ENCODE data around the gene TMOD2.

DNA sequence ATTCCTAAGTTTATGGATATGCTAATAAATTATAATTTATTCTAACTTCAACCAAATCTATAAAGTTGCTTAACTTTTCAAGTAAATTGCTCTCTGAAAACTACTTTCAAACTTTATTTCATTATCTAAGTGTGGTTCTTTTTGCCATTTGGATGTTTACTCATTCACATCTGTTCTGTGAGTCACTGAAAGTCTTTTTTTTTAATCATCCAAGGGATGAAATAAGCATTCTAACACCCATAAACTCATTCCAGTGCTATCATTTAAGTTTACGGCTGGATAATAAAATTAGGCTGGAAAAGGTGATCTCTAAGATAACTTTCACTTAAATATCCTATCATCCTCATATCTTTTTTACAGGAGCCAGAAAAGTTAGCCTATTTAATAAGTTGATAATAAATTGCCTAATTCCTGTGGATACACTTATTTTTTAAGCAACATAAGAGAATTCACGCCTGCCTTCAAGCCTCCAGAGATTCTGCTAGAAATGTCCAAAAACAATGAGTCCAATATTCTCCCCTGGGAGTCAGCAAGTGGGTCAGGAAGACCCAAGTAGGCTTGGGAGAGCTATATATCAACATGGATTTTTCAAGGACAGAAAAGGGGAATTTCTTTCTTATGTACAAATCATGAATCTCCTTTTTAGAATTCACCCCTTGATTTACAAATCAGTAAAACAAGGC is 44.3 kb upstream of the TMOD2 start:
- TF ChIP-seq EZH2phosphoT487 (IDR thresholded peaks at IDR 0.05; ENCODE audit: borderline replicate concordance) (no peak), SP1 (IDR thresholded peaks at IDR 0.05; ENCODE audit: low read depth) (no peak), POLR2AphosphoS5 (IDR thresholded peaks at IDR 0.05; ENCODE audit: low read depth, low read length) (no peak), POLR2A (IDR thresholded peaks at IDR 0.05; ENCODE audit: borderline replicate concordance, extremely low read depth, insufficient read depth, insufficient read length) (no peak), RAD21 (IDR thresholded peaks at IDR 0.05; ENCODE audit: low read depth) (no peak), SIN3A (IDR thresholded peaks at IDR 0.05; ENCODE audit: low read depth) (no peak), EZH2 (IDR thresholded peaks at IDR 0.05) (no peak), TCF7L2 (IDR thresholded peaks at IDR 0.05; ENCODE audit: borderline replicate concordance, extremely low read depth, insufficient read depth, insufficient read length) (no peak), CEBPB (IDR thresholded peaks at IDR 0.05; ENCODE audit: low read depth) (no peak), EGR1 (IDR thresholded peaks at IDR 0.05; ENCODE audit: low read depth) (no peak)
- TF ChIP-seq, protein P1, sequence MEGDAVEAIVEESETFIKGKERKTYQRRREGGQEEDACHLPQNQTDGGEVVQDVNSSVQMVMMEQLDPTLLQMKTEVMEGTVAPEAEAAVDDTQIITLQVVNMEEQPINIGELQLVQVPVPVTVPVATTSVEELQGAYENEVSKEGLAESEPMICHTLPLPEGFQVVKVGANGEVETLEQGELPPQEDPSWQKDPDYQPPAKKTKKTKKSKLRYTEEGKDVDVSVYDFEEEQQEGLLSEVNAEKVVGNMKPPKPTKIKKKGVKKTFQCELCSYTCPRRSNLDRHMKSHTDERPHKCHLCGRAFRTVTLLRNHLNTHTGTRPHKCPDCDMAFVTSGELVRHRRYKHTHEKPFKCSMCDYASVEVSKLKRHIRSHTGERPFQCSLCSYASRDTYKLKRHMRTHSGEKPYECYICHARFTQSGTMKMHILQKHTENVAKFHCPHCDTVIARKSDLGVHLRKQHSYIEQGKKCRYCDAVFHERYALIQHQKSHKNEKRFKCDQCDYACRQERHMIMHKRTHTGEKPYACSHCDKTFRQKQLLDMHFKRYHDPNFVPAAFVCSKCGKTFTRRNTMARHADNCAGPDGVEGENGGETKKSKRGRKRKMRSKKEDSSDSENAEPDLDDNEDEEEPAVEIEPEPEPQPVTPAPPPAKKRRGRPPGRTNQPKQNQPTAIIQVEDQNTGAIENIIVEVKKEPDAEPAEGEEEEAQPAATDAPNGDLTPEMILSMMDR (IDR thresholded peaks at IDR 0.05 in 2 of 3, conservative IDR thresholded peaks at IDR 0.05 in 1 of 3; ENCODE audit: borderline replicate concordance in 1 of 3, insufficient read depth in 1 of 3, low read depth in 2 of 3, low read length in 2 of 3): no peak
- TF ChIP-seq, protein P2, sequence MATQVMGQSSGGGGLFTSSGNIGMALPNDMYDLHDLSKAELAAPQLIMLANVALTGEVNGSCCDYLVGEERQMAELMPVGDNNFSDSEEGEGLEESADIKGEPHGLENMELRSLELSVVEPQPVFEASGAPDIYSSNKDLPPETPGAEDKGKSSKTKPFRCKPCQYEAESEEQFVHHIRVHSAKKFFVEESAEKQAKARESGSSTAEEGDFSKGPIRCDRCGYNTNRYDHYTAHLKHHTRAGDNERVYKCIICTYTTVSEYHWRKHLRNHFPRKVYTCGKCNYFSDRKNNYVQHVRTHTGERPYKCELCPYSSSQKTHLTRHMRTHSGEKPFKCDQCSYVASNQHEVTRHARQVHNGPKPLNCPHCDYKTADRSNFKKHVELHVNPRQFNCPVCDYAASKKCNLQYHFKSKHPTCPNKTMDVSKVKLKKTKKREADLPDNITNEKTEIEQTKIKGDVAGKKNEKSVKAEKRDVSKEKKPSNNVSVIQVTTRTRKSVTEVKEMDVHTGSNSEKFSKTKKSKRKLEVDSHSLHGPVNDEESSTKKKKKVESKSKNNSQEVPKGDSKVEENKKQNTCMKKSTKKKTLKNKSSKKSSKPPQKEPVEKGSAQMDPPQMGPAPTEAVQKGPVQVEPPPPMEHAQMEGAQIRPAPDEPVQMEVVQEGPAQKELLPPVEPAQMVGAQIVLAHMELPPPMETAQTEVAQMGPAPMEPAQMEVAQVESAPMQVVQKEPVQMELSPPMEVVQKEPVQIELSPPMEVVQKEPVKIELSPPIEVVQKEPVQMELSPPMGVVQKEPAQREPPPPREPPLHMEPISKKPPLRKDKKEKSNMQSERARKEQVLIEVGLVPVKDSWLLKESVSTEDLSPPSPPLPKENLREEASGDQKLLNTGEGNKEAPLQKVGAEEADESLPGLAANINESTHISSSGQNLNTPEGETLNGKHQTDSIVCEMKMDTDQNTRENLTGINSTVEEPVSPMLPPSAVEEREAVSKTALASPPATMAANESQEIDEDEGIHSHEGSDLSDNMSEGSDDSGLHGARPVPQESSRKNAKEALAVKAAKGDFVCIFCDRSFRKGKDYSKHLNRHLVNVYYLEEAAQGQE (IDR thresholded peaks at IDR 0.05; ENCODE audit: low read depth): no peak
- TF ChIP-seq, protein P3, sequence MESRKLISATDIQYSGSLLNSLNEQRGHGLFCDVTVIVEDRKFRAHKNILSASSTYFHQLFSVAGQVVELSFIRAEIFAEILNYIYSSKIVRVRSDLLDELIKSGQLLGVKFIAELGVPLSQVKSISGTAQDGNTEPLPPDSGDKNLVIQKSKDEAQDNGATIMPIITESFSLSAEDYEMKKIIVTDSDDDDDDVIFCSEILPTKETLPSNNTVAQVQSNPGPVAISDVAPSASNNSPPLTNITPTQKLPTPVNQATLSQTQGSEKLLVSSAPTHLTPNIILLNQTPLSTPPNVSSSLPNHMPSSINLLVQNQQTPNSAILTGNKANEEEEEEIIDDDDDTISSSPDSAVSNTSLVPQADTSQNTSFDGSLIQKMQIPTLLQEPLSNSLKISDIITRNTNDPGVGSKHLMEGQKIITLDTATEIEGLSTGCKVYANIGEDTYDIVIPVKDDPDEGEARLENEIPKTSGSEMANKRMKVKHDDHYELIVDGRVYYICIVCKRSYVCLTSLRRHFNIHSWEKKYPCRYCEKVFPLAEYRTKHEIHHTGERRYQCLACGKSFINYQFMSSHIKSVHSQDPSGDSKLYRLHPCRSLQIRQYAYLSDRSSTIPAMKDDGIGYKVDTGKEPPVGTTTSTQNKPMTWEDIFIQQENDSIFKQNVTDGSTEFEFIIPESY (IDR thresholded peaks at IDR 0.05; ENCODE audit: extremely low read depth, insufficient replicate concordance, low read length): no peak
